Measurements from ENCODE around the gene ZPBP2. TPM values are rescaled to one million over a fixed set of nuclear protein-coding genes. Genes with fewer than 3 reads are reported as not detected.

Gene ZPBP2
- total and polyA plus RNA-seq, 9 of the 15 experiments (the other 6 are each of a cell fraction or from before 2014, with no cell fraction given), result not detected

- Histone ChIP-seq H4K20me1 (replicated peaks; ENCODE audit: control insufficient read depth, insufficient read depth, low read length) (no peaks in the 10 kb centered on the region), H2AFZ (ENCODE audit: low read depth, low read length) (no peak overlapping the region), H3K9me3 (replicated peaks; ENCODE audit: control insufficient read depth, insufficient read depth, low read depth, low read length) (no peaks in the 10 kb centered on the region), H3K4me1 (replicated peaks in 1 of 2; ENCODE audit: control insufficient read depth in 2 of 2, insufficient read depth in 2 of 2, low read length in 2 of 2) (no peaks in the 10 kb centered on the region), H3K9ac (ENCODE audit: insufficient read depth in 1 of 2, low read depth in 2 of 2, low read length in 2 of 2) (no peak overlapping the region), H3K79me2 (ENCODE audit: control insufficient read depth, insufficient read depth, low read length) (no peaks in the 10 kb centered on the region), H3K4me3 (no peak overlapping the region), H3K9me1 (ENCODE audit: control insufficient read depth, insufficient read depth, low read length) (no peaks in the 10 kb centered on the region), H3K4me2 (ENCODE audit: insufficient read depth, low read length) (no peak overlapping the region), H3K36me3 (ENCODE audit: control insufficient read depth, insufficient read depth, low read length) (no peaks in the 10 kb centered on the region), H3K27me3 (ENCODE audit: control insufficient read depth in 2 of 2, insufficient read depth in 2 of 2, low read length in 2 of 2) (peaks cover 6 to 17% of the 10 kb centered on the region in 2 experiments; a peak in 3 of 5 replicates), H3K27ac (ENCODE audit: extremely low read depth, low read depth, low read length) (no peak overlapping the region)
- intact Hi-C loops (cut with micrococcal nuclease), result no loop called here
- ATAC-seq (no peak), FAIRE-seq (no peak), DNase-seq (ENCODE audit: extremely low read depth in 1 of 4, low spot score in 3 of 4) (no peak)
- TF ChIP-seq HOMEZ (CRISPR knock-in tag; IDR thresholded peaks at IDR 0.05), result no peak
- no peak for TF ChIP-seq SAP30 (IDR thresholded peaks at IDR 0.05; ENCODE audit: borderline replicate concordance, insufficient read depth, low read depth, low read length, poor library complexity, severe bottlenecking)
- TF ChIP-seq ZNF785 (CRISPR knock-in tag; IDR thresholded peaks at IDR 0.05), result no peak
- no peak for TF ChIP-seq ZNF431 (CRISPR knock-in tag; IDR thresholded peaks at IDR 0.05)
- TF ChIP-seq GABPB1 (CRISPR knock-in tag; IDR thresholded peaks at IDR 0.05), result no peak
- TF ChIP-seq ZC3H8 (IDR thresholded peaks at IDR 0.05), result no peak
- TF ChIP-seq CREB3 (tag; conservative IDR thresholded peaks at IDR 0.05; ENCODE audit: low read depth), result no peak
- no peak for TF ChIP-seq ZNF41 (CRISPR knock-in tag; conservative IDR thresholded peaks at IDR 0.05)
- no peak for TF ChIP-seq MTA2 (IDR thresholded peaks at IDR 0.05; ENCODE audit: low read depth)
- TF ChIP-seq HMG20A (CRISPR knock-in tag; conservative IDR thresholded peaks at IDR 0.05), result no peak
- no peak for TF ChIP-seq LEF1 (IDR thresholded peaks at IDR 0.05)
- TF ChIP-seq ARHGAP35 (IDR thresholded peaks at IDR 0.05; ENCODE audit: partially characterized antibody), result no peak
- no peak for TF ChIP-seq PHF21A (IDR thresholded peaks at IDR 0.05; ENCODE audit: borderline replicate concordance, low read depth)
- no TSS peak for BruUV-seq (replicated peaks)
- ChIA-PET POLR2A (interaction anchor here (1.0 kb wide), 1 partner anchor 13 kb away, joined by 3 read pairs; no protein-coding TSS in a partner anchor), CTCF (ENCODE audit: low intra/inter-chr PET ratio) (no interaction called here)
- 4% methylated on average over 2 of the region's 2 CpGs for WGBS (ENCODE audit: insufficient coverage, low coverage, missing lambda C conversion rate)
- in situ Hi-C loops (cut with MboI), result no loop called here
Measured at GRCh38 chr17:39841134-39841683, 26.8 kb upstream of the ZPBP2 start.

Data from K562 (cell line).